GM12873 (cell line): ENCODE measurements around the gene DPF3.

Experiments used
- CTCF ChIP-seq: IDR thresholded peaks from 2 replicates; pipeline ENCODE4 v1.5.1; 2012; ENCODE audit warnings: low read depth, mild to moderate bottlenecking, moderate library complexity, low read length, control low read depth; ENCODE audit not compliant: insufficient read depth; ENCODE audit errors: missing control alignments

DPF3 gene

GRCh38 chr14:72685456-72685855 is 208.4 kb downstream of the DPF3 start:
- TF ChIP-seq CTCF: no peak

GRCh38 chr14:72683787-72684186 is 210.1 kb downstream of the DPF3 start:
- no peak for TF ChIP-seq CTCF

GRCh38 chr14:72682188-72682587 is 211.7 kb downstream of the DPF3 start:
- TF ChIP-seq CTCF: no peak

GRCh38 chr14:72680853-72681640 is 212.9 kb downstream of the DPF3 start:
- no peak for TF ChIP-seq CTCF

- no peak for TF ChIP-seq CTCF
These were observed 214.3 kb downstream of the DPF3 start for GRCh38 chr14:72679536-72680151.

GRCh38 chr14:72679141-72679535 is 214.8 kb downstream of the DPF3 start:
- no peak for TF ChIP-seq CTCF

GRCh38 chr14:72678356-72678755 is 215.5 kb downstream of the DPF3 start:
- TF ChIP-seq CTCF: no peak
